ENCODE data around the gene ESYT3.
"Not testable (repeated sequence)": the region's sequence is repeated elsewhere in the genome, so short reads cannot be mapped to it uniquely, and the experiment has no call there.

The ESYT3 gene

GRCh38 chr3:138461896-138462295 lies 27.5 kb downstream of the ESYT3 start:
- no peak for DNase-seq (ENCODE audit: low read depth, low spot score)

GRCh38 chr3:138463724-138464490 lies 29.5 kb downstream of the ESYT3 start:
- DNase-seq (ENCODE audit: low read depth, low spot score): no peak

- no peak for DNase-seq (ENCODE audit: low read depth, low spot score)
These were observed 30.1 kb downstream of the ESYT3 start for GRCh38 chr3:138464491-138464860.

- DNase-seq (ENCODE audit: low read depth, low spot score): no peak
These were observed 31.0 kb downstream of the ESYT3 start for GRCh38 chr3:138465451-138465850.

DNA sequence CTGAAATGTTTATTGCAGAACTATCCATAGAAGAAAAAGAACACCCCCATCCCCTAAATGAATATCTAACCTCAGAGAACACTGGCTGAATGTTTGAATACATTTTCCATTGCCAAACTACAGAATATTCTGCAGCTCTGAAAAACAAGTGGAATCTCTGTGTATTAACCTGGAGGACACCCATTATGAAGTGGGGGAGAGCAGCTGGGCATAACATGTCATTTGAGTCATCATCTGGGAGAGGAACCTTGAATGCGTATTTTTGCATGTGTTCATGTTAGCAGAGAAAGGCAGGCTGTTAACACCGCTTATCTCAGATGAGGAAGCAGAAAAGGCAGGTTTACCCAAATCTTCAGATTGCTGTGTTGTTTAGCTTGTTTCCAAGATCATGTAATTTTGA lies 31.5 kb downstream of the ESYT3 start:
- no peak for DNase-seq (ENCODE audit: low read depth, low spot score)

DNA sequence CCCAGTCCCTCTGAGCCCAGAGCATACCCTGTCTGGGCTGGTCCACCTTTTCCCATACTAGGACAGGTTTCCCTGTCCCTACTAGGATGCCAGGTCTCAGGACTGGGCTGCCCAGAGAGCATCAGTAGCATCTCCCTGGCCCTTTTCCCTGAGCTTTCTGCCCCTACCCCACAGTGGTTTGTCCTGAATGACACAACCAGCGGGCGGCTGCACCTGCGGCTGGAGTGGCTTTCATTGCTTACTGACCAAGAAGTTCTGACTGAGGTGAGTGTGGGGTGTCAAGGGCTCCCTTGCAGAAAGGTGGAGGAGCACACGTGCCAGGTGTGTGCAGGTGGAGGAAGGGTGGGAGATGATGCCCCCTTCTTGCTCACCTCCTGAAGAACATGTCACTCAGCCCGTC lies 33.5 kb downstream of the ESYT3 start:
- no peak for DNase-seq (ENCODE audit: low read depth, low spot score)

GRCh38 chr3:138468451-138468850 lies 34.0 kb downstream of the ESYT3 start:
- DNase-seq (ENCODE audit: low read depth, low spot score): no peak

GRCh38 chr3:138468886-138469285 lies 34.5 kb downstream of the ESYT3 start:
- DNase-seq (ENCODE audit: low read depth, low spot score): no peak

DNA sequence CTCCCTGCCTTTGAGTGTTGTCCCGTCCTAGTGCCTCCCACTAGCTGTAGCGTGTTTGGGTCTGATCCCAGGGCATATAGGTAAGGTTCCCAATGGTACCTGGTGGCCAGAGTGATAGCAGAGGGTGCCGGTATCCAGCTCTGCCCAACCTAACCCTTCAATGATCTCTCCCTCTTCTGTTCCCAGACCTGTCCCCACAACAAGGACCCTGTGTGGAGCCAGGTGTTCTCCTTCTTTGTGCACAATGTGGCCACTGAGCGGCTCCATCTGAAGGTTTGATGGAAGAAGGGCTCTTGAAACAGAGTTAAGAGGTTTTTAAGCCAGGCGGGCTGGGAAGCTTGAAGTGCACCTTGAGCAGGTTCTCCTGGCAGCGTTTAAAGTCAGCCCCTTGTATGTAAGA lies 35.5 kb downstream of the ESYT3 start:
- no peak for DNase-seq (ENCODE audit: low read depth, low spot score)

DNA sequence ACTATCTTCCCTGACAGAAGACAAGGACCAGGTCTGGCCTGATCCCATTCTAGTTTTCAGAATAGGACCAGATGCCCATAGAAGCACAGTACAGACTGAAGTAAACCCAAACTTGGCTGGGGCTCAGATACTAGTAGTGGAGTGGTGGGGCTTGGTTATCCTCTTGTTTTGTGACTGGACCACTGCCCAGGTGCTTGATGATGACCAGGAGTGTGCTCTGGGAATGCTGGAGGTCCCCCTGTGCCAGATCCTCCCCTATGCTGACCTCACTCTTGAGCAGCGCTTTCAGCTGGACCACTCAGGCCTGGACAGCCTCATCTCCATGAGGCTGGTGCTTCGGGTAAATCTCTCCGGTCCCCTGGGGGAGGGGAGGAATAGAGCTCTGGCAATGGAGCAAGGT lies 36.3 kb downstream of the ESYT3 start:
- DNase-seq (ENCODE audit: low read depth, low spot score): no peak

- DNase-seq (ENCODE audit: low read depth, low spot score): no peak
These were observed 37.1 kb downstream of the ESYT3 start for GRCh38 chr3:138471481-138471880.

DNA sequence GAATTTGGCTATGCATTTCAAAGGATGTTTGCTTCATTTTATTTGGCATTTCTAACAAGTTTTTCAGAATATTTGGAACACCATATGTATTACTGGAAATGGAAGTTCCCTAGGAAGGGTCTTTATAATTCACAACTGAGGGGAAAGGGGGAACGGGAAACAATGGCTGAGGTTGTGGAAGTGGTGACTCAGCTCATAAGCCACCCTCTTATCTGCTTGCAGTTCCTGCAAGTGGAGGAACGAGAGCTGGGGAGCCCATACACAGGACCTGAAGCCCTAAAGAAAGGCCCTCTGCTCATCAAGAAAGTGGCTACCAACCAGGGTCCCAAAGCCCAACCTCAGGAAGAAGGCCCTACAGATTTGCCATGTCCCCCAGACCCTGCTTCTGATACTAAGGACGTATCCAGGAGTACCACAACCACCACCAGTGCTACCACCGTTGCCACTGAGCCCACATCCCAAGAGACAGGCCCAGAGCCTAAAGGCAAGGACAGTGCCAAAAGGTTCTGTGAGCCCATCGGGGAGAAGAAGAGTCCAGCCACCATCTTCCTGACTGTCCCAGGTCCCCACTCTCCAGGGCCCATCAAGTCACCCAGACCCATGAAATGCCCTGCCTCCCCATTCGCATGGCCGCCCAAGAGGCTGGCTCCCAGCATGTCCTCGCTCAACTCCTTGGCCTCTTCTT lies 37.9 kb downstream of the ESYT3 start:
- no peak for DNase-seq (ENCODE audit: low read depth, low spot score)

DNA sequence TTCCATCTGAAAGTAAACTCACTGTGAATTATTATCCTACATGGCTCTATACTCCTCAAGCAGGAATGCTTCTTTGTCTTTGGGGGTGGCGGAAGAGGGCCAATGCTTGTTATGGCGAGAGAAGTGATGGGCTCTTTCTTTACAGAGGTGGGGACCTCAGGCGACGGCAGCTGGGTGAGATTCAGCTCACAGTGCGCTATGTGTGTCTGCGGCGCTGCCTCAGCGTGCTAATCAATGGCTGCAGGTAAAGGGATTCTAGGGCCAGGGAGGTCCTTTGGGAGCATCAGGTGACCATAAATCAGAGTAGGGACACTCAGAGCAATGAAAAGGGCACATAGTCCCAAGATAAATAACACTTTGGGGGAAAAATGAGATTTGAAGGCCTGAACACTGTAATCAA lies 39.0 kb downstream of the ESYT3 start:
- no peak for DNase-seq (ENCODE audit: low read depth, low spot score)

- DNase-seq (ENCODE audit: low read depth, low spot score): no peak
These were observed 39.7 kb downstream of the ESYT3 start for GRCh38 chr3:138474163-138474562.

- DNase-seq (ENCODE audit: low read depth, low spot score): no peak
These were observed 42.1 kb downstream of the ESYT3 start for GRCh38 chr3:138476526-138476925.

GRCh38 chr3:138477120-138477519 lies 42.7 kb downstream of the ESYT3 start:
- no peak for DNase-seq (ENCODE audit: low read depth, low spot score)

DNA sequence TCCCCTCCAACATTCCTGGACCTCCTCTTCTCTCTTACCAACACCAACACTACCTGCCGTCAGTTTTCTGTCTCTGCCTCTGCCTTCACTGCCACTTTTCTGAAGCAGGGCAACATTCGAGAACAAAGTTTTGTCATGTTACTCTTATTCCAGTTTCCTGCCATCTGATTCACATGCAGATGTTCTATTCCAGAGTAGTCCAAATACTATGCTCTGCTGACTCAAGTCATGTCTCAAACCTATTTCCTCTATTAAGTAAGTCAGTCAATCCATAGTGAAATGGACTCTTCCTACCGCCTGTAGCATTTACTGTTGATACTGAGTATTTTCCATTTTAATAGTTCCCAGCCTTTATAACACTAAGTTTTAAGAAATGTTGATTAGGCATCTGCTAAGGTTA lies 43.4 kb downstream of the ESYT3 start:
- DNase-seq (ENCODE audit: low read depth, low spot score): no peak

DNA sequence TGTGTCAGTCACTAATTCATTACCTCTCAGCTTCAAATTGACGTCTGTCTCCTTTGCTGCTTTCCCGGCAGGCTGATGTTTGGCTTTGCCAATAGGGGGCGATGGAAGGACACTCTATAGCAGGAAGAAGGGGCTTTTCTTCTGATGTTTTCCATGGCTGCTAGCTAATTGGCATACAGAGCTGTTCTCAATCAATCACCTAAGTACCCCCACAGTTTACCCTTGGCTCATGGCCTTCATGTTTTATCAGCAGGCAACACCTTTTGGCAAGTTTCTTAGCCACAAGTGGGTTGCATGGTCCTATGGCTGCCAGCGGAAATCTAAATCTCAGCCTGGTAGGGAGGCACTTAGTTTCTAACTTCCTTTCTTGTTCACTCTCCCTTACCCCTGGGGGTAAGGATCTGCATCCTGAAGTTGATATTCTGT lies 45.0 kb downstream of the ESYT3 start:
- no peak for DNase-seq (ENCODE audit: low read depth, low spot score)

GRCh38 chr3:138484672-138485071 lies 50.3 kb downstream of the ESYT3 start:
- DNase-seq (ENCODE audit: low read depth, low spot score): not testable (repeated sequence)

DNA sequence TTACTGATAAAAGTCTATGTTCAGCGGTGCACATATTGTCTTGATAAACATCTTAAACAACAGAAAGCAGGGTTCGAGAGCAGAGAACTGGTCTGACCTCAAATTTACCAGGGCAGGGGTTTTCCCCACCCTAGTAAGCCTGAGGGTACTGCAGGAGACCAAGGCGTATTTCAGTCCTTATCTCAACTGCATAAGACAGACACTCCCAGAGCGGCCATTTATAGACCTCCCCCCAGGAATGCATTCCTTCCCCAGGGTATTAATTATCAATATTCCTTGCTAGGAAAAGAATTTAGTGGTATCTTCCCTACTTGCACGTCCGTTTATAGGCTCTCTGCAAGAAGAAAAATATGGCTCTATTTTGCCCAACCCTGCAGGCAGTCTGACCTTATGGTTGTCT lies 52.2 kb downstream of the ESYT3 start:
- not testable (repeated sequence) for DNase-seq (ENCODE audit: low read depth, low spot score)

DNA sequence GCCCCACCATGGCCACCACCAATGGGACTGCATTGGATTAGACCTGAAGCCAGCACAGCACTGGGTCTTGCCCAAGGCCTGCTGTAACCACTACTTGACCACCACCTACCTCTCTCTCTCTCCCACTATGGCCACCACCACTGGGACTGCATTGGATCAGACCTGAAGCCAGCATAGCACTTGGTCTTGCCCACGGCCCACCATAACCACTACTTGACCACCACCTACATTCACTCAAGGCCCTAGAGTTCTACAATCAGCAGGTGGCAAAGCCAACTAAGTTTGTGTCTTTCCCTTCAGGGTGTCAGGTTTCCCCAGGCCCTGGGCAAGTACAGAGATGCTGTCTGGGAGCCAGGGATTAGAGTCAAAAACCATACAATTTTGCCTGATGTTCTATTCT lies 57.6 kb downstream of the ESYT3 start:
- no peak for DNase-seq (ENCODE audit: low read depth, low spot score)

- no peak for DNase-seq (ENCODE audit: low read depth, low spot score)
These were observed 58.7 kb downstream of the ESYT3 start for GRCh38 chr3:138492980-138493675.

Measured in brain pericyte (primary cell).